ENCODE data around the gene FBN2. TPM values are rescaled to one million over a fixed set of nuclear protein-coding genes. Genes with fewer than 3 reads are reported as not detected.

Gene FBN2
- total RNA-seq, 1 experiment from 2014 or later = 0.08 TPM

DNA sequence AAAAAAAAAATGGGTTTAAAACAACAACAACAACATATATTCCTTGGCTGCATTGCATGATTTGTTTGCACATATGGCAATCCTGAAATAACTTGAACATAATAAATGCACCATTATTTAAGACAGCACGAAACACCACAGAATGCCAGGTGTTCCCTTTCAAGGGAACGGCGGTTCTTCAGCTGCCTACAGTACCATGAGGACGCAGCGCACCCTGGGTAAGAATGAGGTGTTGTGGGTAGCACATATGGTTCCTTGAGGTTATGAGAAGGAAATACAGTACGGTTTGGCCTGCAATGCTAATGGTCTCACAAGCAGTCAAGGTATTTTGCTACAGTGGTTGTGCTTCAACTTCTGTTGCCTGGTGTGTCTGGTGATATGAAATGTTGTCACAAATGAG is 279.7 kb downstream of the FBN2 start:
- intact Hi-C loops (cut with micrococcal nuclease; ENCODE audit: unreplicated experiment) = no loop called here
- H3K4me1 ChIP-seq (ENCODE audit: control insufficient read depth, insufficient read depth, low read length) = no peaks in the 10 kb centered on the region
- POLR2A ChIA-PET = no interaction called here
- no TSS peak for BruUV-seq (replicated peaks)
- TF ChIP-seq, protein P1, sequence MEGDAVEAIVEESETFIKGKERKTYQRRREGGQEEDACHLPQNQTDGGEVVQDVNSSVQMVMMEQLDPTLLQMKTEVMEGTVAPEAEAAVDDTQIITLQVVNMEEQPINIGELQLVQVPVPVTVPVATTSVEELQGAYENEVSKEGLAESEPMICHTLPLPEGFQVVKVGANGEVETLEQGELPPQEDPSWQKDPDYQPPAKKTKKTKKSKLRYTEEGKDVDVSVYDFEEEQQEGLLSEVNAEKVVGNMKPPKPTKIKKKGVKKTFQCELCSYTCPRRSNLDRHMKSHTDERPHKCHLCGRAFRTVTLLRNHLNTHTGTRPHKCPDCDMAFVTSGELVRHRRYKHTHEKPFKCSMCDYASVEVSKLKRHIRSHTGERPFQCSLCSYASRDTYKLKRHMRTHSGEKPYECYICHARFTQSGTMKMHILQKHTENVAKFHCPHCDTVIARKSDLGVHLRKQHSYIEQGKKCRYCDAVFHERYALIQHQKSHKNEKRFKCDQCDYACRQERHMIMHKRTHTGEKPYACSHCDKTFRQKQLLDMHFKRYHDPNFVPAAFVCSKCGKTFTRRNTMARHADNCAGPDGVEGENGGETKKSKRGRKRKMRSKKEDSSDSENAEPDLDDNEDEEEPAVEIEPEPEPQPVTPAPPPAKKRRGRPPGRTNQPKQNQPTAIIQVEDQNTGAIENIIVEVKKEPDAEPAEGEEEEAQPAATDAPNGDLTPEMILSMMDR (IDR thresholded peaks at IDR 0.05) = no peak
- TF ChIP-seq SIN3A (IDR thresholded peaks at IDR 0.05; ENCODE audit: borderline replicate concordance, insufficient read depth, low read depth, low read length) (no peak), POLR2AphosphoS5 (IDR thresholded peaks at IDR 0.05; ENCODE audit: low read depth, low read length) (no peak), TCF7L2 (IDR thresholded peaks at IDR 0.05; ENCODE audit: low read depth, low read length) (no peak), REST (IDR thresholded peaks at IDR 0.05; ENCODE audit: insufficient read depth in 1 of 2, low read depth in 2 of 2, low read length in 1 of 2) (no peak)
- no peak overlapping the region for H3K4me3 ChIP-seq (ENCODE audit: low read depth in 2 of 2, low read length in 2 of 2)
- no peaks in the 10 kb centered on the region for H3K36me3 ChIP-seq (ENCODE audit: control insufficient read depth, insufficient read depth, low read length)
- ATAC-seq (no peak), DNase-seq (ENCODE audit: low read depth, low spot score) (no peak)
- no peak overlapping the region for H3K27ac ChIP-seq (ENCODE audit: low read length)
- H3K27me3 ChIP-seq (ENCODE audit: control insufficient read depth, insufficient read depth, low read length) = no peaks in the 10 kb centered on the region
- H3K9me3 ChIP-seq (ENCODE audit: control insufficient read depth, insufficient read depth, low read depth, low read length) = no peaks in the 10 kb centered on the region; the same call in 1 of the 2 replicates
- in situ Hi-C loops (cut with HindIII; ENCODE audit: low pct_unique_long_range_greater_than_20kb, low sequenced_read_pairs) = no loop called here
- CTCF ChIA-PET = no interaction called here

DNA sequence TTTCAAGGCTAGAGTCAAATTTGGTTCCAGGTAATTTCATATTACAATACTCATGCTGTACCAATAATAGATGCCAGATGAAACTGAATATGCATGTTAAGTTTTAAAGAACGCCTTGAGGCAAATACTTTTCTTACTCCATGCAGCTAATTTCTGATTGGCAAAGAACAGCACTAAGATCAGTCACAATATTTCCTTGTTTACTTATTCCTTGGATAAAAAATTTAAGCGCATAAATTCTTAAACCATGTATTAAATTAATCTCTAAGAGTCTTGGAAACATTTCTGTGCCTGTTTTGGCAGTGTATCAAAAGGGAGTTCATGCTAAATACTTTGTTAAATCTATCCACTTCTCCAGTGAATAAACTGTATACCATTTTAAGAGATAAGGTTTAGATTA is 281.0 kb downstream of the FBN2 start:
- intact Hi-C loops (cut with micrococcal nuclease; ENCODE audit: unreplicated experiment) = no loop called here
- ChIA-PET CTCF (no interaction called here), POLR2A (no interaction called here)
- BruUV-seq (replicated peaks) = no TSS peak
- Histone ChIP-seq H3K4me1 (ENCODE audit: control insufficient read depth, insufficient read depth, low read length) (no peaks in the 10 kb centered on the region), H3K27ac (ENCODE audit: low read length) (no peak overlapping the region), H3K36me3 (ENCODE audit: control insufficient read depth, insufficient read depth, low read length) (no peaks in the 10 kb centered on the region), H3K4me3 (ENCODE audit: low read depth in 2 of 2, low read length in 2 of 2) (no peak overlapping the region), H3K9me3 (ENCODE audit: control insufficient read depth, insufficient read depth, low read depth, low read length) (no peaks in the 10 kb centered on the region; the same call in 1 of the 2 replicates), H3K27me3 (ENCODE audit: control insufficient read depth, insufficient read depth, low read length) (no peaks in the 10 kb centered on the region)
- no peak for DNase-seq (ENCODE audit: low read depth, low spot score)
- no peak for ATAC-seq
- TF ChIP-seq SIN3A (IDR thresholded peaks at IDR 0.05; ENCODE audit: borderline replicate concordance, insufficient read depth, low read depth, low read length) (no peak), TCF7L2 (IDR thresholded peaks at IDR 0.05; ENCODE audit: low read depth, low read length) (no peak), REST (IDR thresholded peaks at IDR 0.05; ENCODE audit: insufficient read depth in 1 of 2, low read depth in 2 of 2, low read length in 1 of 2) (no peak), POLR2AphosphoS5 (IDR thresholded peaks at IDR 0.05; ENCODE audit: low read depth, low read length) (no peak)
- in situ Hi-C loops (cut with HindIII; ENCODE audit: low pct_unique_long_range_greater_than_20kb, low sequenced_read_pairs) = no loop called here
